HepG2 (cell line): ENCODE data around the gene NUDT19. TPM values are rescaled to one million over a fixed set of nuclear protein-coding genes. Genes with fewer than 3 reads are reported as not detected.

Source experiments
- ATAC-seq: fragments of 200-7000 bp; cut with Tn5 transposase; 3 replicates; pipeline ENCODE4 v1.9.1; 2020; ENCODE audit warnings: mild to moderate bottlenecking, moderate library complexity
- BruUV-seq: library from RNA; stranded (reverse); fragments of 400-500 nt; replicated peaks from 2 replicates; lab custom pipeline; 2021; lab: Mats Ljungman, UMichigan
- CTCF ChIA-PET: fragments of 300-600 bp; formaldehyde crosslinking; extraction: SDS; loops from one replicate; lab custom pipeline; 2021; ENCODE audit warnings: low total read pairs, inconsistent platforms, low intra/inter-chr PET ratio; lab: Yijun Ruan, JAX
- POLR2A ChIA-PET: fragments of 350-600 bp; sonication (Branson Sonifier 250); formaldehyde crosslinking; loops from one replicate; lab custom pipeline; 2020; ENCODE audit warnings: antibody characterized with exemption, inconsistent platforms; lab: Yijun Ruan, JAX
- DNase-seq: peaks from one replicate; pipeline ENCODE4 v3.0.0-alpha.2; 2015; ENCODE audit warnings: low spot score
- FAIRE-seq: peaks from 3 replicates; lab custom pipeline; 2011; peaks lifted over from hg19 to GRCh38; lab: Jason Lieb, UNC
- H2AFZ ChIP-seq: one replicate; pipeline ENCODE4 v1.6.1; 2011; ENCODE audit warnings: low read length, inconsistent platforms
- H3K27ac ChIP-seq: fragments of 300-600 bp; 3 replicates; pipeline ENCODE4 v1.8.0; 2011; ENCODE audit warnings: mixed run types, mild to moderate bottlenecking, mixed read lengths, low read length, inconsistent platforms; ENCODE audit not compliant: insufficient read depth; ENCODE audit errors: extremely low read length
- H3K27me3 ChIP-seq, 2 experiments: fragments of 200-600 bp in 1 of 2; 2 replicates in 1 of 2; 3 replicates in 1 of 2; pipeline versions ENCODE4 v1.6.0 to v1.8.0; 2011; ENCODE audit warnings: low read length in 2 of 2, mild to moderate bottlenecking in 2 of 2, moderate library complexity in 2 of 2, inconsistent platforms in 1 of 2; ENCODE audit not compliant: insufficient read depth in 2 of 2, control insufficient read depth in 1 of 2
- H3K36me3 ChIP-seq, 2 experiments: fragments of 200-600 bp in 1 of 2; replicated peaks in 1 of 2; 2 replicates in 1 of 2; 3 replicates in 1 of 2; pipeline versions ENCODE4 v1.5.1 to v1.8.0; 2011; ENCODE audit warnings: low read length in 2 of 2, inconsistent platforms in 1 of 2; ENCODE audit not compliant: insufficient read depth in 2 of 2, control insufficient read depth in 1 of 2
- H3K4me1 ChIP-seq: 2 replicates; pipeline ENCODE4 v1.5.1; 2012; ENCODE audit warnings: low read length, inconsistent platforms; ENCODE audit not compliant: insufficient read depth
- H3K4me2 ChIP-seq: 2 replicates; pipeline ENCODE4 v1.6.0; 2011; ENCODE audit warnings: low read depth, low read length, inconsistent platforms
- H3K4me3 ChIP-seq, 3 experiments: fragments of 200-600 bp in 1 of 3; sonication (generic), shearing (Covaris generic) in 1 of 3; replicated peaks in 1 of 3; 2 replicates each; pipeline ENCODE4 v1.5.1; 2011 to 2016; ENCODE audit warnings: low read length in 3 of 3, inconsistent platforms in 2 of 3, low read depth in 2 of 3, mild to moderate bottlenecking in 2 of 3, control low read depth in 1 of 3, mixed read lengths in 1 of 3; ENCODE audit not compliant: insufficient read depth in 1 of 3
- H3K79me2 ChIP-seq: one replicate; pipeline ENCODE4 v1.6.1; 2011; ENCODE audit warnings: low read length, inconsistent platforms; ENCODE audit not compliant: insufficient read depth
- H3K9ac ChIP-seq: 2 replicates; pipeline ENCODE4 v1.6.0; 2011; ENCODE audit warnings: mild to moderate bottlenecking, low read depth, low read length, inconsistent platforms; ENCODE audit not compliant: insufficient read depth
- H3K9me3 ChIP-seq: 2 replicates; pipeline ENCODE4 v1.5.1; 2012; ENCODE audit warnings: mild to moderate bottlenecking, low read length
- H4K20me1 ChIP-seq: 2 replicates; pipeline ENCODE4 v1.6.0; 2011; ENCODE audit warnings: inconsistent platforms, mild to moderate bottlenecking, low read length, moderate library complexity; ENCODE audit not compliant: insufficient read depth
- HOXA9 ChIP-seq: sonication (generic); formaldehyde crosslinking; IDR thresholded peaks from 2 replicates; pipeline ENCODE4 v1.8.1; 2022; ENCODE audit warnings: missing genetic modification reagents, mild to moderate bottlenecking, moderate library complexity, borderline replicate concordance
- POGZ ChIP-seq: sonication (generic); formaldehyde crosslinking; IDR thresholded peaks from 2 replicates; pipeline ENCODE4 v1.4.0; 2020; ENCODE audit warnings: mild to moderate bottlenecking, missing genetic modification reagents
- WIZ ChIP-seq: sonication (generic); formaldehyde crosslinking; IDR thresholded peaks from 2 replicates; pipeline ENCODE4 v1.5.1; 2020; ENCODE audit warnings: mild to moderate bottlenecking, missing genetic modification reagents
- ZMYM4 ChIP-seq: sonication (generic); formaldehyde crosslinking; IDR thresholded peaks from 2 replicates; pipeline ENCODE4 v1.8.1; 2023; ENCODE audit warnings: mild to moderate bottlenecking, missing genetic modification reagents
- ZNF724P ChIP-seq: sonication (generic); formaldehyde crosslinking; IDR thresholded peaks from 2 replicates; pipeline ENCODE4 v1.8.0; 2022; ENCODE audit warnings: missing genetic modification reagents, borderline replicate concordance
- WGBS: methylation state at CpG from one replicate; pipeline ENCODE4 v1.1.6; 2017; ENCODE audit warnings: low lambda C conversion rate; 5-methylcytosine and 5-hydroxymethylcytosine counted together
- in situ Hi-C: cut with HindIII; loops from 2 replicates; pipeline ENCODE4 v1.10.0; 2017; ENCODE audit warnings: low pct_unique_long_range_greater_than_20kb; ENCODE audit not compliant: extremely low pct_ligation_motif_present
- intact Hi-C: fragments of 100-400 bp; cut with micrococcal nuclease; formaldehyde crosslinking; loops from one replicate; pipeline ENCODE4 v1.10.0; 2022; ENCODE audit not compliant: unreplicated experiment
- polyA plus RNA-seq, 8 experiments: library from polyadenylated mRNA; depleted of rRNA in 3 of 8; stranded (reverse) in 7 of 8; unstranded in 1 of 8; fragments of >200 nt; fragmentation: Illumina TruSeq in 4 of 8; extraction: Trizol in 4 of 8; gene quantifications; 2 replicates each; pipeline versions ENCODE4 v1.2.1 to v1.2.3, GENCODE V29; 2011 to 2016; ENCODE audit warnings: low read depth in 4 of 8, missing spikeins in 1 of 8, mixed read lengths in 1 of 8; ENCODE audit not compliant: insufficient read depth in 1 of 8
- total RNA-seq, 5 experiments: library from RNA; depleted of rRNA; stranded (reverse); fragments of >200 nt; fragmentation: Illumina TruSeq; extraction: Trizol; gene quantifications; 2 replicates each; pipeline ENCODE4 v1.2.3, GENCODE V29; 2016; ENCODE audit warnings: low read depth in 1 of 5
- TF ChIP-seq, protein P1 (sequence below): sonication (generic); formaldehyde crosslinking; IDR thresholded peaks from 2 replicates; pipeline ENCODE4 v1.5.0; 2020; ENCODE audit warnings: mild to moderate bottlenecking, missing genetic modification reagents, moderate library complexity
- TF ChIP-seq, protein P2 (sequence below): sonication (generic); formaldehyde crosslinking; IDR thresholded peaks from 2 replicates; pipeline ENCODE4 v1.4.0; 2020; ENCODE audit warnings: missing genetic modification reagents
- TF ChIP-seq, protein P3 (sequence below): sonication (generic); formaldehyde crosslinking; IDR thresholded peaks from 2 replicates; pipeline ENCODE4 v1.5.1; 2020; ENCODE audit warnings: mild to moderate bottlenecking, missing genetic modification reagents, moderate library complexity
- TF ChIP-seq, protein P4 (sequence below): IDR thresholded peaks from 2 replicates; pipeline ENCODE4 v1.6.1; 2012; ENCODE audit warnings: inconsistent platforms
- TF ChIP-seq, protein P5 (sequence below): sonication (generic); formaldehyde crosslinking; IDR thresholded peaks from 2 replicates; pipeline ENCODE4 v1.4.0; 2020; ENCODE audit warnings: missing genetic modification reagents
- TF ChIP-seq, protein P6 (sequence below): fragments of 450-650 bp; IDR thresholded peaks from 2 replicates; pipeline ENCODE4 v1.6.1; 2016

Gene NUDT19
- total and polyA plus RNA-seq, 2 of the 13 experiments (the other 11 are each of a cell fraction or from before 2014, with no cell fraction given): 3.1 to 3.6 TPM

DNA sequence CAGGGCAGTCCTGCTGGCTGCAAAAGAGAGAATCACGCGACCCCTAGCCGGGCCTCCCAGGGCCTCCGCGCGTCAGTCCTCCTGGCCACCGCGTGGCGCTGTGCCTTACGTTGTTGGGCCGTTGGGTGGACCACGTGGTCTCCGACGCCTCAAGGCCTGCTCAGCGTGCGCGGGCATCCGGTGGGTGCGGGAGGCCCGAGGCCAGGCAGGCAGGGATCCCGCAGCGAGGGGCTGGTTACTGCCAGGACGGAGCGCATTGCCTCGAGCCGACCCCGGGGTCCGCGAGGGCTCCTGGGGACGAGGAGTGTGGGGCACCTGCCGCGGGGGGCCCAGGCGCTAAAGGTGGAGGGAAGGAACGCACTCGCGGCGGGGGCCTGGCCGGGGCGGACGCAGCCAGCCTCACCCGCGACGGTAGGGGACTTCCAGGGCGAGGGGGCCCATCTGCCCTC lies 28.0 kb downstream of the NUDT19 start, which contains the start of gene TDRD12:
TDRD12 (plus strand) TSS at position 157 of the 449 bp plus-strand sequence. CDS start 306 bp downstream, outside the sequence.
- Histone ChIP-seq H3K4me1 (no peaks in the 10 kb centered on the region), H3K79me2 (no peaks in the 10 kb centered on the region), H3K9ac (no peak within 1 kb of the TSS), H3K4me2 (no peak within 1 kb of the TSS), H3K27ac (no peak within 1 kb of the TSS), H4K20me1 (no peaks in the 10 kb centered on the region), H3K9me3 (no peaks in the 10 kb centered on the region), H3K36me3 (no peaks in the 10 kb centered on the region), H3K27me3 (peaks cover 0 to 4% of the 10 kb centered on the region in 2 experiments; a peak in 2 of 5 replicates), H2AFZ (no peak within 1 kb of the TSS), H3K4me3 (no peak within 1 kb of the TSS)
- in situ Hi-C loops (no loop called here), intact Hi-C loops (no loop called here)
- 97% methylated on average over 16 of the region's 44 CpGs for WGBS
- ChIA-PET CTCF (no interaction called here), POLR2A (no interaction called here)
- BruUV-seq: no TSS peak
- ATAC-seq (peak; percentile 52), DNase-seq (no peak), FAIRE-seq (no peak)
- TF ChIP-seq ZMYM4 (peak; percentile 62; the same call in 1 of the 2 replicates), ZNF724P (CRISPR knock-in tag) (no peak), WIZ (CRISPR knock-in tag) (no peak), POGZ (CRISPR knock-in tag) (peak; percentile 67), HOXA9 (no peak)
- TF ChIP-seq, protein P1, sequence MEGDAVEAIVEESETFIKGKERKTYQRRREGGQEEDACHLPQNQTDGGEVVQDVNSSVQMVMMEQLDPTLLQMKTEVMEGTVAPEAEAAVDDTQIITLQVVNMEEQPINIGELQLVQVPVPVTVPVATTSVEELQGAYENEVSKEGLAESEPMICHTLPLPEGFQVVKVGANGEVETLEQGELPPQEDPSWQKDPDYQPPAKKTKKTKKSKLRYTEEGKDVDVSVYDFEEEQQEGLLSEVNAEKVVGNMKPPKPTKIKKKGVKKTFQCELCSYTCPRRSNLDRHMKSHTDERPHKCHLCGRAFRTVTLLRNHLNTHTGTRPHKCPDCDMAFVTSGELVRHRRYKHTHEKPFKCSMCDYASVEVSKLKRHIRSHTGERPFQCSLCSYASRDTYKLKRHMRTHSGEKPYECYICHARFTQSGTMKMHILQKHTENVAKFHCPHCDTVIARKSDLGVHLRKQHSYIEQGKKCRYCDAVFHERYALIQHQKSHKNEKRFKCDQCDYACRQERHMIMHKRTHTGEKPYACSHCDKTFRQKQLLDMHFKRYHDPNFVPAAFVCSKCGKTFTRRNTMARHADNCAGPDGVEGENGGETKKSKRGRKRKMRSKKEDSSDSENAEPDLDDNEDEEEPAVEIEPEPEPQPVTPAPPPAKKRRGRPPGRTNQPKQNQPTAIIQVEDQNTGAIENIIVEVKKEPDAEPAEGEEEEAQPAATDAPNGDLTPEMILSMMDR (CRISPR knock-in tag): peak; percentile 46
- TF ChIP-seq, protein P2, sequence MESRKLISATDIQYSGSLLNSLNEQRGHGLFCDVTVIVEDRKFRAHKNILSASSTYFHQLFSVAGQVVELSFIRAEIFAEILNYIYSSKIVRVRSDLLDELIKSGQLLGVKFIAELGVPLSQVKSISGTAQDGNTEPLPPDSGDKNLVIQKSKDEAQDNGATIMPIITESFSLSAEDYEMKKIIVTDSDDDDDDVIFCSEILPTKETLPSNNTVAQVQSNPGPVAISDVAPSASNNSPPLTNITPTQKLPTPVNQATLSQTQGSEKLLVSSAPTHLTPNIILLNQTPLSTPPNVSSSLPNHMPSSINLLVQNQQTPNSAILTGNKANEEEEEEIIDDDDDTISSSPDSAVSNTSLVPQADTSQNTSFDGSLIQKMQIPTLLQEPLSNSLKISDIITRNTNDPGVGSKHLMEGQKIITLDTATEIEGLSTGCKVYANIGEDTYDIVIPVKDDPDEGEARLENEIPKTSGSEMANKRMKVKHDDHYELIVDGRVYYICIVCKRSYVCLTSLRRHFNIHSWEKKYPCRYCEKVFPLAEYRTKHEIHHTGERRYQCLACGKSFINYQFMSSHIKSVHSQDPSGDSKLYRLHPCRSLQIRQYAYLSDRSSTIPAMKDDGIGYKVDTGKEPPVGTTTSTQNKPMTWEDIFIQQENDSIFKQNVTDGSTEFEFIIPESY (CRISPR knock-in tag): peak; percentile 93
- TF ChIP-seq, protein P3, sequence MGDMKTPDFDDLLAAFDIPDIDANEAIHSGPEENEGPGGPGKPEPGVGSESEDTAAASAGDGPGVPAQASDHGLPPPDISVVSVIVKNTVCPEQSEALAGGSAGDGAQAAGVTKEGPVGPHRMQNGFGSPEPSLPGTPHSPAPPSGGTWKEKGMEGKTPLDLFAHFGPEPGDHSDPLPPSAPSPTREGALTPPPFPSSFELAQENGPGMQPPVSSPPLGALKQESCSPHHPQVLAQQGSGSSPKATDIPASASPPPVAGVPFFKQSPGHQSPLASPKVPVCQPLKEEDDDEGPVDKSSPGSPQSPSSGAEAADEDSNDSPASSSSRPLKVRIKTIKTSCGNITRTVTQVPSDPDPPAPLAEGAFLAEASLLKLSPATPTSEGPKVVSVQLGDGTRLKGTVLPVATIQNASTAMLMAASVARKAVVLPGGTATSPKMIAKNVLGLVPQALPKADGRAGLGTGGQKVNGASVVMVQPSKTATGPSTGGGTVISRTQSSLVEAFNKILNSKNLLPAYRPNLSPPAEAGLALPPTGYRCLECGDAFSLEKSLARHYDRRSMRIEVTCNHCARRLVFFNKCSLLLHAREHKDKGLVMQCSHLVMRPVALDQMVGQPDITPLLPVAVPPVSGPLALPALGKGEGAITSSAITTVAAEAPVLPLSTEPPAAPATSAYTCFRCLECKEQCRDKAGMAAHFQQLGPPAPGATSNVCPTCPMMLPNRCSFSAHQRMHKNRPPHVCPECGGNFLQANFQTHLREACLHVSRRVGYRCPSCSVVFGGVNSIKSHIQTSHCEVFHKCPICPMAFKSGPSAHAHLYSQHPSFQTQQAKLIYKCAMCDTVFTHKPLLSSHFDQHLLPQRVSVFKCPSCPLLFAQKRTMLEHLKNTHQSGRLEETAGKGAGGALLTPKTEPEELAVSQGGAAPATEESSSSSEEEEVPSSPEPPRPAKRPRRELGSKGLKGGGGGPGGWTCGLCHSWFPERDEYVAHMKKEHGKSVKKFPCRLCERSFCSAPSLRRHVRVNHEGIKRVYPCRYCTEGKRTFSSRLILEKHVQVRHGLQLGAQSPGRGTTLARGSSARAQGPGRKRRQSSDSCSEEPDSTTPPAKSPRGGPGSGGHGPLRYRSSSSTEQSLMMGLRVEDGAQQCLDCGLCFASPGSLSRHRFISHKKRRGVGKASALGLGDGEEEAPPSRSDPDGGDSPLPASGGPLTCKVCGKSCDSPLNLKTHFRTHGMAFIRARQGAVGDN (CRISPR knock-in tag): peak; percentile 25; the same call in 1 of the 2 replicates
- TF ChIP-seq, protein P4, sequence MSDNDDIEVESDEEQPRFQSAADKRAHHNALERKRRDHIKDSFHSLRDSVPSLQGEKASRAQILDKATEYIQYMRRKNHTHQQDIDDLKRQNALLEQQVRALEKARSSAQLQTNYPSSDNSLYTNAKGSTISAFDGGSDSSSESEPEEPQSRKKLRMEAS: peak; percentile 30; the same call in 1 of the 2 replicates
- TF ChIP-seq, protein P5, sequence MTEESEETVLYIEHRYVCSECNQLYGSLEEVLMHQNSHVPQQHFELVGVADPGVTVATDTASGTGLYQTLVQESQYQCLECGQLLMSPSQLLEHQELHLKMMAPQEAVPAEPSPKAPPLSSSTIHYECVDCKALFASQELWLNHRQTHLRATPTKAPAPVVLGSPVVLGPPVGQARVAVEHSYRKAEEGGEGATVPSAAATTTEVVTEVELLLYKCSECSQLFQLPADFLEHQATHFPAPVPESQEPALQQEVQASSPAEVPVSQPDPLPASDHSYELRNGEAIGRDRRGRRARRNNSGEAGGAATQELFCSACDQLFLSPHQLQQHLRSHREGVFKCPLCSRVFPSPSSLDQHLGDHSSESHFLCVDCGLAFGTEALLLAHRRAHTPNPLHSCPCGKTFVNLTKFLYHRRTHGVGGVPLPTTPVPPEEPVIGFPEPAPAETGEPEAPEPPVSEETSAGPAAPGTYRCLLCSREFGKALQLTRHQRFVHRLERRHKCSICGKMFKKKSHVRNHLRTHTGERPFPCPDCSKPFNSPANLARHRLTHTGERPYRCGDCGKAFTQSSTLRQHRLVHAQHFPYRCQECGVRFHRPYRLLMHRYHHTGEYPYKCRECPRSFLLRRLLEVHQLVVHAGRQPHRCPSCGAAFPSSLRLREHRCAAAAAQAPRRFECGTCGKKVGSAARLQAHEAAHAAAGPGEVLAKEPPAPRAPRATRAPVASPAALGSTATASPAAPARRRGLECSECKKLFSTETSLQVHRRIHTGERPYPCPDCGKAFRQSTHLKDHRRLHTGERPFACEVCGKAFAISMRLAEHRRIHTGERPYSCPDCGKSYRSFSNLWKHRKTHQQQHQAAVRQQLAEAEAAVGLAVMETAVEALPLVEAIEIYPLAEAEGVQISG (CRISPR knock-in tag): peak; percentile 96
- TF ChIP-seq, protein P6, sequence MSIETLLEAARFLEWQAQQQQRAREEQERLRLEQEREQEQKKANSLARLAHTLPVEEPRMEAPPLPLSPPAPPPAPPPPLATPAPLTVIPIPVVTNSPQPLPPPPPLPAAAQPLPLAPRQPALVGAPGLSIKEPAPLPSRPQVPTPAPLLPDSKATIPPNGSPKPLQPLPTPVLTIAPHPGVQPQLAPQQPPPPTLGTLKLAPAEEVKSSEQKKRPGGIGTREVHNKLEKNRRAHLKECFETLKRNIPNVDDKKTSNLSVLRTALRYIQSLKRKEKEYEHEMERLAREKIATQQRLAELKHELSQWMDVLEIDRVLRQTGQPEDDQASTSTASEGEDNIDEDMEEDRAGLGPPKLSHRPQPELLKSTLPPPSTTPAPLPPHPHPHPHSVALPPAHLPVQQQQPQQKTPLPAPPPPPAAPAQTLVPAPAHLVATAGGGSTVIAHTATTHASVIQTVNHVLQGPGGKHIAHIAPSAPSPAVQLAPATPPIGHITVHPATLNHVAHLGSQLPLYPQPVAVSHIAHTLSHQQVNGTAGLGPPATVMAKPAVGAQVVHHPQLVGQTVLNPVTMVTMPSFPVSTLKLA: peak; percentile 83
